Esophagus muscularis mucosa (tissue), 3 donors: Measurements from ENCODE around the gene SLC4A4.

ENCODE experiments used
- POLR2A ChIP-seq: fragments of 450-650 bp; IDR thresholded peaks from one replicate; pipeline ENCODE4 v1.6.1; 2017; ENCODE audit warnings: antibody characterized with exemption, moderate library complexity, mild to moderate bottlenecking, low read depth
- TF ChIP-seq, protein P1 (sequence below), 3 experiments: fragments of 200-600 bp in 2 of 3; fragments of 450-650 bp in 1 of 3; sonication (generic) in 2 of 3; IDR thresholded peaks; one replicate each; pipeline ENCODE4 v1.5.1; 2017 to 2019; ENCODE audit warnings: antibody characterized with exemption in 3 of 3, mild to moderate bottlenecking in 2 of 3, moderate library complexity in 1 of 3

DNA sequence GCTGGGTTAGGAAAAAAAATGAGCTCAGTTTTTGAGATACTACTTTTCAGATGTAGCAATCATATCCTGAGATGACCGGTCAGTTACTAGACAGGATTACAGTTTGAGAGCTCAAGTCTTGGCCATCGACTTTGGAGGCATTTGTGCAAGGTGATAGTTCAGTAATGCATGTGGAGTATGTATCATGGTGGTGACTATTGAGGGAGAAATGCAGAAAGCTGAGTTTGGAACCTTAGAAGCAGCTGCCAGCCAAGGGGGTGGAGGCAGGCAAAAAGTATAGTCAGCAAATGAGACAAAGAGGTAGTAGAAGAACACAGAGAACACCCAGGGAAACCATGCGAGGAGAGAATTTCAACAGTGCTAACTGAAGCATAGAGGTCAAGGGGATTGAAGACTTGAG lies 48.7 kb upstream of the SLC4A4 start:
- TF ChIP-seq, protein P1, sequence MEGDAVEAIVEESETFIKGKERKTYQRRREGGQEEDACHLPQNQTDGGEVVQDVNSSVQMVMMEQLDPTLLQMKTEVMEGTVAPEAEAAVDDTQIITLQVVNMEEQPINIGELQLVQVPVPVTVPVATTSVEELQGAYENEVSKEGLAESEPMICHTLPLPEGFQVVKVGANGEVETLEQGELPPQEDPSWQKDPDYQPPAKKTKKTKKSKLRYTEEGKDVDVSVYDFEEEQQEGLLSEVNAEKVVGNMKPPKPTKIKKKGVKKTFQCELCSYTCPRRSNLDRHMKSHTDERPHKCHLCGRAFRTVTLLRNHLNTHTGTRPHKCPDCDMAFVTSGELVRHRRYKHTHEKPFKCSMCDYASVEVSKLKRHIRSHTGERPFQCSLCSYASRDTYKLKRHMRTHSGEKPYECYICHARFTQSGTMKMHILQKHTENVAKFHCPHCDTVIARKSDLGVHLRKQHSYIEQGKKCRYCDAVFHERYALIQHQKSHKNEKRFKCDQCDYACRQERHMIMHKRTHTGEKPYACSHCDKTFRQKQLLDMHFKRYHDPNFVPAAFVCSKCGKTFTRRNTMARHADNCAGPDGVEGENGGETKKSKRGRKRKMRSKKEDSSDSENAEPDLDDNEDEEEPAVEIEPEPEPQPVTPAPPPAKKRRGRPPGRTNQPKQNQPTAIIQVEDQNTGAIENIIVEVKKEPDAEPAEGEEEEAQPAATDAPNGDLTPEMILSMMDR (IDR thresholded peaks at IDR 0.05), result no peak
- no peak for TF ChIP-seq POLR2A
